HG02571 (cell line): ENCODE measurements around the gene MYT1.

Experiments
- ATAC-seq: cut with Tn5 transposase; IDR thresholded peaks from one replicate; pipeline ENCODE4 v1.9.1; 2021; ENCODE audit warnings: mild to moderate bottlenecking, moderate library complexity; ENCODE audit not compliant: unreplicated experiment

MYT1 gene

DNA sequence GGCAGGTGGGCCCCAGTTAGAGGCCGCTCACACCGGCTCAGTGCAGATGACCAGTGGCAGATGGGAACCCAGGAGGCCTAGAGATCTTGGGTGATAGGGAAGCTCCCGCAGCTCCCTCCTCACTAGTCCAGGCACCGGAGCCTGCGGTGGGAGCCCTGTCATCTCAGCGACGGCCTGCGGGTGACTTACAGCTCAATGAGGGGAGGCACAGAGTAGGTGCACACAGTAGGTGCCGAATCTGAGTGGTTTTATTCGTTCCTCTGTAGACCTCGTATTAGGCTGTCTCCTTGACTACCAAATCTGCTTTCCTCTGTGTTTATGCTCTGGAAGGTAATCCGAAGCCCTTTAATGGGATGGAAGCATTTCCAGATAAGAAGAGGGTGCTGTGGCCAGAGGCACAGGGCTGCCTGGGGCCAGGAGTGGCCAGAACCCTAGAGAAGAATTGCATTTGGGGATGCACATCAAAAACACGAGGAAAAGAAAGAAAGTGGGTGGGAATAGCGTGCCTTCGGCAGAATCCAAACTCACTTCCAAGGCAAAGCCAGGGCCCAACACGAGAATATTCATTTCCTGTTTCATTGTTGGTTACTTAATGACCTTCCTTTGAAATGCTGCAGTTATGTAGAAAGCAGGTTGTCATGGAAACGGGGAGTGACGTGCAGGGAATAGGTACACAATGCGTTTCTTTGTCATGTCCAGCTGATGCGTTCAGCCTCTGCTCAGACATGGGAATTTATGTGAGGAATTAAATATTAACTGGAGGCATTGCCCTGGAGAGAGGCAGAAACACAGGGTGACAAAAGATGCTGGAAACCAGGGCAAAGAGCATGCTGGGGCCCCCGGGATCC lies 24.7 kb downstream of the MYT1 start:
- no peak for ATAC-seq

GRCh38 chr20:64189530-64189966 lies 25.3 kb downstream of the MYT1 start:
- no peak for ATAC-seq

- ATAC-seq = no peak
These were observed 25.7 kb downstream of the MYT1 start for GRCh38 chr20:64189986-64190385.

DNA sequence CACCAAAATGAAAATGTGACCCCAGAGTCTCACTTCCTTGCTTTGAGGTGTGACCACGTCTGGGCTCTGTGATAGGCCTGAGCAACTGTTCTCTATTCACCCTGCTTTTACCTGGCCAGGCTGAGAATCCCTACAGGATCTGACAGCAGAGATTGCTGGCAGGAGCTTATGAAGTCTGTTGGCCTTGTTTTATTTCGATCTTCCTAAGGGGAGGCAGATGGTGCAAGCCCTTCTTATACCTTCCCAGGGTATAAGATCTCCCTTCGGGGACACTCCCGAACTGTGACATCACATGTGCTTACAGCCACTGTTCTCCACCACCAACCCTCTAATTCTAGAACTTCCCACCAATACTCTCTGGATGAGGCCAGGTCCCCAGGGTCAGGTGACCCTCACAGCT lies 26.8 kb downstream of the MYT1 start:
- no peak for ATAC-seq

DNA sequence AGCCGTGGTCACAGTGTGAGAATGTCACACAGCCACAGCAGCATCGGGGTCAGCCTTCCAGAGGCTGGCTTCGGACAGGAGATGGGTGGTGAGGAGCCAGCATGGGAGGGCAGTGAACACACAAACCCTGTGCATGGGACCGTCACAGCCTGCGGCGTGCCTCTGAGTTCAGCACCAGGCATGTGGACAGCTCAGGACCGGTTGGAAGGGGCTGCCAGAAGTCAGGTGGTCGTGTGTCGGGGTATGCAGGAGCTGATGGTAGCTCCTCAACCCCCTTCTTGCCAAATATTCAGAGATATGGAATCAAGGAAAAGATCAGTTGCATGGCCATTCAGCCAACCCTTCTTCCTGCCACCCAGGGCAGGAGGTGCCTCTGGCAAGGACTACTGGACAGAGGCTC lies 28.2 kb downstream of the MYT1 start:
- no peak for ATAC-seq

GRCh38 chr20:64193058-64193457 lies 28.8 kb downstream of the MYT1 start:
- no peak for ATAC-seq

DNA sequence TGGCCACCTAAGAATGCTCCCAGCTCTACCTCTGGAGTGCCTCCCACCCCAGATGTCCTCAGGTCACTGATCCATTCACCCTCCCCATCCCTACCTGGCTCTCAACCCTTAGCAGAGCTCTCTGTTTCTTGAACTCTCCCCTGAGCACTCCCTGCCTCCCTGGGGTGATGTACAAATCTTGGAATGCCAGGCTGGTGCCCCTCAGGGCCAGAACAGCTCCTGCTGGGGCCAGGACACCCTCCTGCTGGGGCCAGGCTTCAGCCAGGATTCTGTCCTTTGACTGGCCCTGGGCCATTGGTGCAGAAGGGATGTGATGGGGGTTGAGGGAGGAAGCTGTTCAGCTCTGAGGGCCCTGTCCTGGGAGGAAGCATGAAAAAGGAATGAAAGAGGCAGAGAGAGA lies 30.0 kb downstream of the MYT1 start:
- no peak for ATAC-seq

- ATAC-seq = no peak
These were observed 32.1 kb downstream of the MYT1 start for GRCh38 chr20:64196309-64196708.

DNA sequence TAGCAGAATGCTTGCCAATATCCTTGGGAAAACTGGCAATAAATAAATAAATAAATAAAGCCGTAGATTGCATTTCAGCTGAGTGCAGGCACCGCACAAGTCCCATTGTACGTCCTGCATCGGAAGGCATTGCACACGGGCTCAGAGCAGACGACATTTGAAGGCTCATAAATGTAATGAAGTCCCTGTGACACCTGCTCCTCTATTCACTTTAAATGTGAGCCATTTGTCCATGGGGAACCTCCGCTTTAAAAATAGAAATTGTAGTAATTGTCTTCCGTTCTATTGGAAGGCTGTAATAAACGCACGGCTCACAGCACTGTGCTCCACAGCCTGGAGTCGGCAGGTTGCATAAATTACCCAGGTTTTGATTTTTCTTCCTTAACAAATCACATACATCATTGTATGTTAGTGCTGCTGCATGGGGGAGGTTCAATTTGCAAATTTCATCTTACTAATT lies 32.6 kb downstream of the MYT1 start:
- no peak for ATAC-seq

DNA sequence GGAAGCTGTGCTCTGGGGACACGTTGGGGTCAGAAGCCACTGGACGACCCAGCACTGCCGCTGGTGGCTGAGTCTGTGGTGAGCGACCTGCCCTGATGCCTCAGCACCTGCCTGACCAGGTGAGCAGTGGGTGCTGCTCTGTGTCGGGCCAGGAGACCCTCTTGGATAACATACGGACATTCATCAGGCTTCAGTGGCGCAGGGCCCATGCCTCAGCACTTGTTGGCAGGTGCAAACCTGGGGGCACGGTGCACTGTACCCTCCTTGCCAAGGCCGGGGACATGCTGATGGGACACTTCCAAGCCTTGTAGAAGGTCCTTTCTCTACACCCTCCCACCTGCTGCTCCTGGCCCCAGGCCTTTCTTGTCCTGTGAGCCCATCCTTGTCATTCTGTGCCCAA lies 34.1 kb downstream of the MYT1 start:
- ATAC-seq = no peak

GRCh38 chr20:64199395-64199794 lies 35.1 kb downstream of the MYT1 start:
- no peak for ATAC-seq

GRCh38 chr20:64200740-64201139 lies 36.5 kb downstream of the MYT1 start:
- ATAC-seq = no peak

GRCh38 chr20:64201653-64202052 lies 37.4 kb downstream of the MYT1 start:
- no peak for ATAC-seq

GRCh38 chr20:64203037-64203777 lies 39.0 kb downstream of the MYT1 start:
- ATAC-seq = no peak

GRCh38 chr20:64205611-64206026 lies 41.4 kb downstream of the MYT1 start:
- ATAC-seq = no peak

- ATAC-seq = no peak
These were observed 42.4 kb downstream of the MYT1 start for GRCh38 chr20:64206614-64207013.

DNA sequence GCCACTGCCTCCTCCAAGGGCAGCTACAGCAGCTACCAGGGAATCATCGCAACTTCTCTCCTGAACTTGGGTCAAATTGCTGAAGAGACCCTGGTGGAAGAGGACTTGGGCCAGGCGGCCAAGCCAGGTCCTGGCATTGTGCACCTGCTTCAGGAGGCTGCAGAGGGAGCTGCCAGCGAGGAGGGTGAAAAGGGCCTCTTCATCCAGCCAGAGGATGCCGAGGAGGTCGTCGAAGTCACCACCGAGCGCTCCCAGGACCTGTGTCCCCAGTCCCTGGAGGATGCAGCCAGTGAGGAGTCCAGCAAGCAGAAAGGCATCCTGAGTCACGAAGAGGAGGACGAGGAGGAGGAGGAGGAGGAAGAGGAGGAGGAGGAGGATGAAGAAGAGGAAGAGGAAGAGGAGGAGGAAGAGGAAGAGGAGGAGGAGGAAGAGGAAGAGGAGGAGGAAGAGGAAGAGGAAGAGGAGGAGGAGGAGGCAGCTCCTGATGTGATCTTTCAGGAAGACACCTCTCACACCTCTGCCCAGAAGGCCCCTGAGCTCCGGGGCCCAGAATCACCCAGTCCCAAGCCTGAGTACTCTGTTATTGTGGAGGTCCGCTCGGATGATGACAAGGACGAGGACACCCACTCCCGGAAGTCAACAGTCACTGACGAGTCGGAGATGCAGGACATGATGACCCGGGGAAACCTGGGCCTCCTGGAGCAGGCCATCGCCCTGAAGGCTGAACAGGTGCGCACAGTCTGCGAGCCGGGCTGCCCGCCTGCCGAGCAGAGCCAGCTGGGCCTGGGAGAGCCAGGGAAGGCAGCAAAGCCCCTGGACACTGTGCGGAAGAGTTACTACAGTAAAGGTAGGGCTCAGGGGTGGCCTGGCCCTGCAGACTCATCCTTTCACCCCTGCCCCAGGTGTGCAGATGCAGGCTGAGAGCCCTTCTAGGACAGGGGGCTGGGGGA lies 43.7 kb downstream of the MYT1 start:
- ATAC-seq = no peak

DNA sequence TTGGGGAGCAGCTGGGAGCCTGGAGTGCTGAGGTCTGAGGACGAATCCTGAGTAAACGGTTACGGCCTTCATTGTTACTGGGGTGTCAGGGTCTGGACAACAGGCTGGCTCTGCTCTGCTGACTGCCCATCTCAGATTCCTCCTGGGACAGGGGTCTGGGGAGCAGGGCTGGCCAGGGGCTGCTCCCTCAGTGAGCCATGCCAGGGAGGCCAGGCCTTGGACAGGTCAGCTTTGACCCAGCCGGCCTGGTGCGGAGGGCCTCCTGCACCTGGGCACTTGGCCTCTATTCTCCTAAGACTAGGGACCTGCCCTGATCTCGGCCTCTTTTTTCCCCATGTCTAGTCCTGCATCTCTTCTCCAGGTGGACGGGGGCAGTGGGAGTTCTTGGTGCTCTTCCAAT lies 44.9 kb downstream of the MYT1 start:
- ATAC-seq = no peak

GRCh38 chr20:64210656-64211369 lies 46.6 kb downstream of the MYT1 start:
- no peak for ATAC-seq

- ATAC-seq = no peak
These were observed 47.8 kb downstream of the MYT1 start for GRCh38 chr20:64211874-64212658.
